ENCODE data around the gene CYB5D1.
"Not testable (repeated sequence)": the region's sequence is repeated elsewhere in the genome, so short reads cannot be mapped to it uniquely, and the experiment has no call there.

Gene CYB5D1

DNA sequence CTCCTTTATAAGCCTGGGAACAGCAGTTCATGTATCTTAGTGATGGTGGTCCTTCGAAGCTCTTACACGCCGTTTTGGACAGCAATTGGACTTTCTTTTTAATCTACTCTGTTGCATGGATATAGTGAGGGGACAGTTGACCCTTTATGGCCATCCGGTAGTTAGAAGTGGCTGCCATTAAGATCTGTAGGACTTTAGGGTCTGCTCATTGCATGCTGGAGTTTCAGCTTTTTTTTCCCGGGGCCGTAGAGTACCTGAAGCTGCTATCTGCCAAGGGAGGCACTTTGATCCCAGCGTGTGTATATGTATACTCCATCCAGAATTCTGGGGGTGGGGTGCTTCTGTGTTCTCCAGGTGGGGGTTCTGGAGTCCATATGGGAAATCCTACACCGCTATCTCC lies 1.2 kb downstream of the CYB5D1 start:
- DNase-seq = peak; percentile 3

DNA sequence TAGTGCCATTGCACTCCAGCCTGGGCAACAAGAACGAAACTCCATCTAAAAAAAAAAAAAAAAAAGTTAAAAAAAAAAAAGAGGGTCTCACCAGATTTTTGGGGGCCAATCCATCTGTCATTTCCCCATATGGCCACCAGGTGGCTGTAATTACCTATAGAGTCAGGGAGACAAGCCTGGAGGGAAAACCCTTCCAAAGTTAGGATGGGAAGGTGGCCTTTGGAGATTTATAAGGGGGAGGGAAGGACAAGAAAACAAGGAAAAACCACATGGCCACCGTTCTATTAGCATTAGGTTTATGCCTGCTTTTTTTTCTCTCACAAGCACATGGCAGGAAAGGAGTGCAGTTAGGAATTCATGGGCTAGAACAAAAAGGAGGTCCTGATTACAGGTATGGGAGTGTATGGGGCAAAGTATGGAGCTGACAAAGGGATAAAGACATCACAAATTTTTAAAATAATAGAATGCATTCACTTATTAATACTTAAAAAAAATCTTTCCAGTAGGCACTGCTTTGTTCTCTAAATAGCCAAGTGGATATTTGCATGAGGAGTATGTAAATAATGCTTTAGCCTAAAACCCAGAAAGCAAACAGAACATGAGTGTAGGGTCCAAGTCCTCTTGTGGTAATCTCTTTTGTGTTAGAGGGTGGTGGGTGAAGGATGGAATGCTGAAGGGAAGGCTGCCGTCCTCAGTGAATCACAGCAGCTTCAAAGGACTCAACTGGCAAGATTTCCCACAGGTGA lies 5.1 kb downstream of the CYB5D1 start:
- peak; percentile 62 for DNase-seq

DNA sequence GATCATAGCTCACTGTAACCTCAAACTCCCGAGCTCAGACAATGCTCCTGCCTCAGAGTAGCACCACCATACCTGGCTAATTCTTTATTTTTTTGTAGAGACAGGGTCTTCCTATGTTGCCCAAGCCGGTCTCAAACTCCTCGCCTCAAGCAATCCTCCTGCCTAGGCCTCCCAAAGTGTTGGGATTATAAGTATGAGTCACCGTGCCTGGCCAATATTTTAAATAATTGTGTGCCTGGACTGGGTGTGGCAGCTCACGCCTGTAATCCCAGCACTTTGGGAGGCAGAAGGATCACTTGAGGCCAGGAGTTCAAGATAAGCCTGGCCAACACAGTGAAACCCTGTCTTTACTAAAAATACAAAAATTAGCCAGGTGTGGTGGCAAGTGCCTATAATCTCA lies 6.6 kb downstream of the CYB5D1 start:
- DNase-seq = not testable (repeated sequence)

DNA sequence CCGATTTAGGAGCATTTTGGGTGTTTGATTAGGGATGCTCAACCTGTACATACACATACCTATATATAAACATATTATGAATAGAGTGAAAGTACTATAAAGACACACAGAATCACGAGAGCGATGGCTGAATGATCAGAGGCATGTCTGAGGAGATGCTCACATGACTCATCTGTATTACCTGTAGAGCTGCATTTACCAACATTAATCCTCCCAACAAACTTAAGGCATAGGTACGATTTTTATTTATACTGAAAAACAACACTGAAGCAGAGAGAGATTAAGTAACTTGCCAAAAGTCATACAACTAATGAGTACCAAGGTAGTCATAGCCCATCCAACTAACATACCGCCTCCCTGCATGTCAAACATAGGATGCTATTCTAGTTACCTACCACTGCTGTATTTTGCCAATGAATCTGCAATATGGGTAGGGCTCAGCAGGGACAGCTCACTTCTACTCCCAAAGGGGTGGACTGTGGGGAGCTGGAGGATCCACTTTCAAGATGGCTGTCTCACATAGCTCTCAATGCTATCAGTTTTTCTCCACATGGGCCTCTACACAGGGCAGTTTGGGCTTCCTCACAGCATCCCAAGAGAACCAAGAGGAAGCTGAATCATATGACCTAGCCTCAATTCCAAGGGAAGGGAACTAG lies 7.3 kb downstream of the CYB5D1 start:
- peak; percentile 3 for DNase-seq

DNA sequence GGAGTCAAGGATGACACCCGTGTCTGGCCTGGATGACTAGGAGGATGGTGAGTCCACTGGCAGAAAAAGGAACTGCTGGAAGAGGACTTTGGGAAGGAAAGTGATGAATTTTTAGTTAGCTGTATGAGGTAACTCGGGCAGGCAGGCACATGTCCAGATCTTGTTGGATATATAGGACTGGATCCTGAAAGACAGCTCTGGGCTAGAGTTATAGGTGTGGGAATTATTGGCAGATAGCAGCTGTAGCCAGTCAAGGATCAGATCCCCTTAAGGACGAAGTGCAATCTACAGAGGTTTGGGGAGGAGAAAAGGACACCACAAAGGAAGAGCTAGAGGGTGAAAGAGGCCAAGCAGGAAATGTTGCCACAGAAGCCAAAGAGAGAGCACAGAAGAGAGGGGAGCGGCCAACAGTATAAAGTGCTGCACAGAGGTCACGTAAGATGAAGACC lies 10.1 kb downstream of the CYB5D1 start:
- peak; percentile 3 for DNase-seq

DNA sequence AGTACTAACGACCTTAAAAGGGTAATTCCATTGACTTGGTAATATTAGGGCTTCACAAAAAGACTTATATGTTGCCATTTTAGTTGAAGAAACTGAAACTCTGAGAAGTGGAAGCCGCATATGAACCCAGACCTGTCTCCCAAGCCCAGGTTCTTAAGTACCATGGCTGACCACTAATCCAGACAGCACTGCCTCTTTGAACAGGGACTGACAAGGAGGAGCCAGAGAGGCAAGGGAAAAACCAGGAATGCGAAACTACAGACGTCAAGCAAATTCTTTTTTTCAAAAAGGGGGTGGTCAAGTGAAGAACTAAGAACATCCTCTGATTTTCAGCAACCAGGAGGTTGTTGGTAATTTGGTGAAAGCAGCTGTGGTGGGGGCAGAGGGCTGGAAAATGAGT lies 15.2 kb downstream of the CYB5D1 start:
- no peak for DNase-seq

DNA sequence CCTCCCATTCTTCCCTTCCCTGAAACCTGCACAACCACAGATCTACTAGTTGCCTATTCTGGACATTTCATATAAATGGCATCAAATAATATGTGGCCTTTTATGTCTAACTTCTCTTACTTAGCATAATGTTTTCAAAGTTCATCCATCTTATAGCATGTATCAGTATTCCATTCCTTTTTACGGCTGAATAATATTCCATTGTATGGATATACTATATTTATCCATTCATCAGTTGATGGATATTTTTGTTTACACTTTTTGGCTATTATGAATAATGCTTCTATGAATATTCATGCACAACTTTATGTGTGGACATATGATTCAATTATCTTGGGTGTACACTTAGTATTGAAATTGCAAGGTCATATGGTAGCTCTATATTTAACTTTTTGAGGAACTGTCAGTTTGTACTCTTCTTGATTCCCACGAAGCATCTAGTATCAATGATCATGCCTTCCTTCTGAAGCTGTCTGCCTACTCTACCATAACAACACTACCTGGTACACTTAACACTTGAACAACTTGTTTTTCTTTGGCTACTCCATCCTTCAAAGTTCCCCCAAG lies 18.1 kb downstream of the CYB5D1 start:
- no peak for DNase-seq

DNA sequence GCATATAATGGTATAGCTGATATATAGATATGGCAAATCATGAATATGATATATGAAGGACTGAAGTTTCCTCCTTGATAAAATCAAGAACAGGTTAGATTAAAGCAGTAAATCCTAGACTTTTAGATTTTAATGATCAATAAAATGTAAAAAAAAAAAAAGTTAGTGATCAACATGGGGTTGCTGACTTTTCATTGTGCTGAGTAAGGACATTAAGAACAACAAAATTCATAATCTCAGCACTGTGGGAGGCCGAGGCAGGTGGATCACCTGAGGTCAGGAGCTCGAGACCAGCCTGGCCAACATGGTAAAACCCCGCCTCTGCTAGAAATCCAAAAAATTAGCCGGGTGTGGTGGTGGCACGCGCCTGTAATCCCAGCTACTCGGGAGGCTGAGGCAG lies 20.4 kb downstream of the CYB5D1 start:
- no peak for DNase-seq

DNA sequence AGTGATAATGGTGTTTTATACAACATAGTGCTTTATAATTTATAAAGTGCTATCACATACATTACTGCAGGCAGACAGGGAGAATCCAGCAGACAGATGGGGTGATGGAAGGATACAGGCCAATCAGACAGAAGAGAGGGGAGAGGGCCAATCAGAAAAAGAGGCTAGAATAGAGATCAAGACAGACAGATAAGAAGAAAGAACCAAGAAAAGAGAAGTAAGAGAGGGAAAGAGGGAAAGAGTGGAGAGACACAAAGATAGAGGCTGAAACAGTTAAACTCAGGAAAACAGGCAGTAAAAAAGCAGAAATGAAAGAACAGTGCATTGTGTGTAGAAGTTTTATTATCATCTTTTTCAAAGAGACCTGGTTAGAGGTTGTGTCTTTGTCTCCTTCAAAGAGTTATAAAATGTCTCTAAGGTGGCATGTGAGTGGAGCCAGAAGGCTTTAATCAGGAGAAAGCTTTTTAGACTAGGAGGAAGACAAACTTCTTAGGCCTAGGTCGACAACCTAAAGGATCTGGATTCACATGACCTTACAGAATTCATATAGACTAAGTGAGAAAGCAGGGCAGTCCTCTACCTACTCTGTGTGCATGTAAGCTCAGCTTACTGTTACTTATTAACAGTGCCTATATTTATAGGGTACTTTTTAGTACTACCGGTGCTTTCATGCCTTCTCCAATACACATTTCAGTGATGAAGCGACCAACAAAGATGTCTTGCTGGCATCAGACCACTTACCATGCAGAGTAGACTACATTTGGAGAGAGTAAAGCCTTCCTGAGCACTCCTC lies 22.5 kb downstream of the CYB5D1 start:
- DNase-seq = no peak

DNA sequence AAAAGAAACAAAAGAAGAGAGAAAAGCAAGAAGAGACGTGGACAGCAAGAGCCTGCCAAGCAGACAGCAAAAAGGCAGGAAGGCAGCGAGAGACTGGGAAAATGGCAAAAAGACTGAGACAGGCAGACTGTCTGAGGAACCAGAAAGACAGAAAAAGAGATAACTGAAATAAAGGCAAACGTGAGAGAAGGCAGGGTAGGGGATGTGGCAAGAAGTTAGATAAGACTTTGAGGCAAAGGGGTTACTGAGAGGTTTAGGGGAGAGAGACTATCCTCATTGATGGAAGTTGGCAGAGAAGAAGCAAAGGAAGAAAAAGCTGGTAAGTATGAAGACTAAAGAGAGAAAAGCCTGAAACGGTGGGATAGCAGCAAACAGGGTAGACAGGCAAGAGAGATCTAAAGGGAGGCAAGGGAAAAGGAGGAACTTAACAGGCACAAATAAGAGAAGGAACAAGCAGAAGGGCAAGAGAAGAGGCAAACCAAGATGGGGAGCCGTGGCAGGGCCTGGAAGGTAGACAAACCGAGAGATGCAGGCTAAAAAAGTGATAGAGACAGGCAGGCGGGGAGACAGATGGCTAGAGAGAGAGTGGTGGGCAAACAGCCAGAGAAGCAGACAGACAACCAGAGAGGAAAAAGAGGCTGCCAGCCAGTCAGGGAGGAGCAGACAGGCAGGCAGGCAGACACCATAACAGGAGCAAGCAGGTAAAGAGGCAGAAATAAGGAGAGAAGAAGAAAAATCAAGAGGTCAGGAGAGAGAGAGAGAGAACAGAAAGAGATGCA lies 23.7 kb downstream of the CYB5D1 start:
- DNase-seq = no peak

DNA sequence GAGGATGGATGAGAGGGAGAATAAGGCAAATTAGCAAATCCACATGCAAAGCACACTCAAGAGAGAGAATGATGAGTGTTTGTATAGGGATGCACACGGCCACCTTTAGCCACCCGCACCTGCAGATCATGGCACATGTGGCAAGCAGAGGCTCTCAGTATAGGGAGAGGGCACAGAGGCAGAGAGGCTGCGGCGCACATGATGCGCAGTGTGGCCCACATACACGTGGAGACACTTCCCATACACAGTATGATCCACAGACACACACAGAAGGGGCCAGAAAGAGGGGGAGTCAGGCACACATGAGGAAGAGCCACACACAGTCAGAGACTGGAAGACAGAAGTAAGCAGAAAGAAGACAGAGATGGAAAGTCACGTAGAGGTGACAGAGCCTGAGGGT lies 24.3 kb downstream of the CYB5D1 start:
- no peak for DNase-seq

DNA sequence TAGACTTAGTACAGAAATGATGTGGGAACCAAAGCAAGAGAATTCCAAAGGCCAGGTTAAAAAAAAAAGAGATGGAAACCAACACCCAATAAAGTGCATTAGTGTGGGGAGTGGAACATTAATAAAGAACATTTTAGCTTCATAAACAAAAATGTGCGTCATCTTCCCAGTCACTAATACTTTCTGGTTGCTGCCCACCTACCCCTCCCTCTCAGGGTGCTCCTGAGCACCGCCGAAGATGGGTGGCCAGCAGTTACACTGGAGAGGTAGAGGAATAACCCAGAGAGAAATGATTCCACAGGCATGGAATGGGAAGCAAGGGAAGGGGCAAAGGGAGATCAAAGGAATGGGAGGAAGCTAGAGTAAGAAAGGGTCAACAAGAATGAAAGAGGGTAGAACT lies 24.8 kb downstream of the CYB5D1 start:
- DNase-seq = no peak

DNA sequence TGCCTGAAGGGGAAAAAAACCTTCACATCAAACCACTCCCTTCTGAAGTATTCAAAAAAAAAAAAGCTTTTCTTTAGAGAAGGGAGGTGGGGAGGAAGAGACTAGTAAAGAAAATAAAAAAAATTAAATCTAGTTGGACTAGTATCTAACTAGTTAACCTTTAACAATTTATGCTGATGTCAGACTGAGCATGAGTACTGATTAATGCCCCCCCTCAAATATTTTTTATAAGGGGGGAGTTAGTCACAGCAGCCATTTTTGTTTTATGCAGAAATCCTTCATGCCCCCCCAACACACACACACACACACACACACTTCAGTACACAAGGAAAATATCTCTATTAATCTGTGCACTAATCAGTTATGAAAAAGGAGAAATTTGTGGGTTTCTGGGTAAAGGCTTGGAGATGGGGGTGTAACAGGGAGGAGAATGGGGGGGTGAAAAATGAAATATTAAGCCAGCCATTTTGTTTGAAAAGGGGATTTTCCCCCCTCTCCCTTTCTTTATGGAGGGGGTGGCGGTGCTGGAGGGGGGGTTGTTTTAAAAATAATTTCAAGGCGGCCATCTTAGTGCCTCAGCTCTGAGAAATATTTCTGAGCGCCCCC lies 26.1 kb downstream of the CYB5D1 start:
- peak; percentile 42 for DNase-seq

DNA sequence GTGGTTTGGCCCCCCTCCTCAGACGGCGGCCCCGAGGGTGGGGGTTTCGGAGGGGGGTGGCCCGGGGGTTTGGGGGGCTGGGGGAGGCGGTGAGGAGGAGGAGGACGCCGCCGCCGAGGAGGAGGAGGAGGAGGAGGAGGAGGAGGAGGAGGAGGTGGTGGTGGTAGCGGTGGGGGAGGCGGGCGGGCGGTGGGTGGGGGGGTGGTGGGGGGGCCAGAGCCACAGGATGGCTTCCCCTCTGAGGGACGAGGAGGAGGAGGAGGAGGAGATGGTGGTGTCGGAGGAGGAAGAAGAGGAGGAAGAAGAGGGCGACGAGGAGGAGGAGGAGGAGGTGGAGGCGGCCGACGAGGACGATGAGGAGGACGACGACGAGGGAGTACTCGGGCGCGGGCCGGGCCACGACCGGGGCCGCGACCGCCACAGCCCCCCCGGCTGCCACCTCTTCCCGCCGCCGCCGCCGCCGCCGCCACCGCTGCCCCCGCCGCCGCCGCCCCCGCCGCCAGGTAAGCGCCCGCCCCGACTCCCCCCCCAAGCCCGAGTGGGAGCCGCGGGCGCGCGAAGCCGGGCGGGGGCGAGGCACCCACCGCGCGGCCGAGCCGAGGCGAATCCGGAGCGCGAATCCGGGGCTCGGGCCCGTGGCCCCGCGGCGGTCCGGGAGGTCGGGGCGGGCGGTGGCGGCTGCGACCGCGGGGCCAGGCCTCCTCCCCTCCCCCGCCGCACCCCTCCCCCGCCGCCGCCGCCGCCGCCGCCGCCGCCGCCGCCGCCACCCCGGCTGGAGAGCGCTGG lies 27.0 kb downstream of the CYB5D1 start:
- peak; percentile 27 for DNase-seq

DNA sequence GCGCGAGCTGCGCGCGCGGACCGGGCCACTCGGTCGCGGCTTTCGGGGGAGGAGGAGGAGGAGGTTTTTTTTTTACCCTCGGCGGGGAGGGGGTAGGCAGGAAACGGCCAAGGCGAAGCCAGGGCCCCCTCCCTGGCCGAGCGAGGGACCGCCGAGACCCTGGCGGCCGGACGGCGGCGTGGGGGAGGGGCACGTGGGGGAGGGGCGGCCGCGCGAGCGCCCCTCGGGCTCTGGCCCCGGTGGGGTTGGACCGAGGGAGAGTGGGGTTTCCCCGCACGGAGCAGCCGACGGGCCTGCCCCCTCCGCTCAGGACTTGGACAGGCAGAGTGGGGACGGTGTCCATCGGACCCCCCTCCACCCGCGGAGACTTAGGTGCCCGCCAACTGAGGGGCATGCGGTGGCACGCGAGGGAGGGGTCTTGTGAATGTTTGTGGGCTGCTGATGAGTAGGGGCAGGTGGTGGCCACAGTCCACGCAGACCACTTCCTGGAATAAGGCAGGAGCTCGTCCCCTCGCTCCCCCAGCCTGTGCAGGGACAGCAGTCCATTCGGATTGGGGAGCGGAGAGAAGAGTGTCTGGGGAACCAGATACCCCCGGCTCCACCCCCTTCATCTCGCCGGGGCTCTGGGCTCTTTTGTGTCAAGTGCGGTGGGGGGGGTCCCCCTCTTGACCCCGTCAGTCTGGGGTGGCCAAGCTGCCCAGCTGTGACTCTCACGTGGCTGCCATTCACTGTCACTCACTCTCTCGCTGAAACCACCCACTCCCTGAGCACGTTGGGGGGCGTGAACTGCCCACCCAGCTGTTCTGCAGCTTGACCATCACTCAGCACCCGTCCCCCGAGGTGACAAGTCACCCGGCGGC lies 27.8 kb downstream of the CYB5D1 start:
- peak; percentile 35 for DNase-seq

DNA sequence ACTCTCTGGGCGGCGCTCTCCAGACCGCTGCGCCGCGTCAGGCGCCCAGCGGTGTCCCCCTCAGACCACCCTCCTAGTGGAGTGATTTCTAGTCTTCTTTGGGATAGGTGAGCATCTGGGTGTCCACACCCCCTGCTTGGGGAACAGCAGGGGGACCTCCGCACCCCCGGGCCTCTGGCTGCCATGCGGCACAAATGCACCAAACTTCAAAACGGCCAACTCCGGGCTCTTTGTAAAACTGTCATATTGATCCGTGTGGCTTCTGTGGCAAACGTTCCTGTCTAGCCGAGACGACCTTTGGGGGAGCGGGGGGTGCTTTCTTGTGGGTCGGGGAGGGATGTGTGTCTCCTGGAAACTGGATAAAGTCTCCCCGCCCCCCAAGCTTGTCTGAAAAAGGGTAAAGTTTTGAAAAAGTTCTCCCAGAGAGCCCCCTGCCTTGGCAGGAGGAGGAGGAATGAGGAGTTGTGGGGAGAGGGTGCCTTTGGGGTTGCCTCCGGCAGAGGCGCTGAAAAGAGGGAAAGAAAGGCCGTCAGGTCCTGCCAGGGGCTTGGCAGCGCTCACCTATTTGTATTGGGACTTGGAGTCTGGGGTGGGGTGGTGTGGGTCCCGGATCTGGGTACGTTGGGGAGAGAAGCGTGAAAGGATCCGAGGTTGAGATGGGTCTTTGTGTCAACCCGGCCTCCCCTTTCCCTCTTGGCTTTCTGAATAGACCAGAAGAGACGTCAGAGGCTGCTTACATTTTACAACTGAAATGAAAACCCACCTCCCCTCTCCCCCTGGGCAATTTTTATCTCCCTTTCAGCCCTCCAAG lies 28.6 kb downstream of the CYB5D1 start:
- DNase-seq = peak; percentile 61

DNA sequence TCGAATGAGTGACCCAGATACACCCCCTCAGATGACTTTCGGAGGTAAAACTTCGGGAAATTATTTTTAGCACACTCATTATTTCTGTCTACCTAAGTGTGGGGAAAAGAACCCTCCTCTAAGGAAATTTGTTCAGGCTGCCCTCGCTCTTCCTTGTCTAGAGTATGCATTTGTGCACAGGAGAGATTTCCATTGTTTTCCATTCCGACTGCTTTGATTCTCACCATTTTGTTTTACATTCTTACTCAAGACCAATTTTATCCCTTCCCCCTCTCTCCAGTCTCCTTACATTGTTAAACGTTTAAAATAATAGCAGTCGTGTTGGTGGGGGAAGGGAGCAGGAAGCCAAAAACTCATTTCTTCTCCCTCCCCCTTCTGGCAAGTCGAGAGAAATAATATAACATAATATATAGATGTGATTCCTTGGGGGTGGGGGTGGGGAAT lies 29.3 kb downstream of the CYB5D1 start:
- no peak for DNase-seq

DNA sequence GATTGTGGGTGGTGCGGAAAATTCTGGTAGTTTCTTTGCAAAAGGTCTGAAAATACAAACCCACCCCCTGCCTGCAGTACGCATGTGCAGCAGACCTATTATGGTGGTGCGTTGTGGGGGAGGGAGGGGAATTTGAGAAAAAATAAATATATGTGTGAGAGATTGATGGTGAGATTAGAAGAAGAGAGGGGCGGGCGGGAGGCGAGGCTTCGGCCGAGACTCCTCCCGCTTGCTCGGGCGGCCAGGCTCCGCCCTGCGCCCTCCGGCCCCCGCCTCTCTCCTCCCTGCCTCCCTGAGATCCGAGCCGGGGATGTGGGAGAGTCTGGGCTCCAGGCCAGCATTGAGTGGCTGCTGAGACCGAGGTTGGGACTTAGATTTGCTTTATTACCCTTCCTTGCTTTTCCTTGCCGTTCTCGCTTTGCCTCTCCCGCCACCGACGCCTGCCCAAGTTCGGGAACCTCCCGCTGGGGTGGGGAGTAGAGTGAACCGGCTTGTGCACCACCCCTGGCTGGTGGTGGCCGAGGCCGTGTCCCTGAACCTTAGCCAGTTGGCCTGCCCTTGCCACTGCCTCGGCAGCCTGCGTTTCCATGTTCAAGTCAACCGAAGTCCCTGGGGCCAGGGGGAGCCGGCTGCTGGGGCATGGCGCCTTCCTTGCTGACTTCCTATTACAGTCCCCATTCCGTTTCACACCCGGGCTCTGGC lies 29.8 kb downstream of the CYB5D1 start:
- DNase-seq = peak; percentile 92

Measured in stimulated activated CD4-positive, alpha-beta T cell treated with anti-CD3 and anti-CD28 coated beads, Interleukin-4, amount 100 ng/mL, for 24 hours (primary cell).